H1 (cell line): Measurements from ENCODE around the gene AIPL1. TPM values are rescaled to one million over a fixed set of nuclear protein-coding genes. Genes with fewer than 3 reads are reported as not detected.
A peak's percentile ranks its signal among the peaks of the same experiment; 100 is the strongest.

Experiments used
- CTCF ChIA-PET: fragments of 300-600 bp; sonication (Branson Sonifier 250); formaldehyde crosslinking; loops from one replicate; lab custom pipeline; 2021; ENCODE audit not compliant: partially characterized antibody; lab: Charles Lee
- POLR2A ChIA-PET: fragments of 300-600 bp; sonication (Branson Sonifier 250); formaldehyde crosslinking; loops from one replicate; lab custom pipeline; 2021; ENCODE audit warnings: inconsistent platforms; ENCODE audit not compliant: partially characterized antibody; lab: Charles Lee
- DNase-seq, 2 experiments: peaks; one replicate each; pipeline versions ENCODE4 v3.0.0 to v3.0.0-alpha.2; 2010 to 2022; ENCODE audit warnings: low spot score in 2 of 2, low read depth in 1 of 2, mixed read lengths in 1 of 2
- FAIRE-seq: peaks from 2 replicates; lab custom pipeline; 2011; peaks lifted over from hg19 to GRCh38; lab: Jason Lieb, UNC
- H2AFZ ChIP-seq: 2 replicates; pipeline ENCODE4 v1.8.1; 2012; ENCODE audit warnings: low read length, inconsistent platforms
- H2AK5ac ChIP-seq: 2 replicates; pipeline ENCODE4 v1.6.1; 2013; ENCODE audit warnings: low read depth, low read length
- H2BK120ac ChIP-seq: replicated peaks from 2 replicates; pipeline ENCODE3; 2013; ENCODE audit warnings: low read depth, low read length, inconsistent platforms
- H2BK12ac ChIP-seq: 2 replicates; pipeline ENCODE4 v1.6.1; 2013; ENCODE audit warnings: low read depth, low read length
- H2BK15ac ChIP-seq: 2 replicates; pipeline ENCODE4 v1.6.1; 2013; ENCODE audit warnings: low read length
- H2BK20ac ChIP-seq: 2 replicates; pipeline ENCODE4 v1.6.1; 2013; ENCODE audit warnings: low read length
- H2BK5ac ChIP-seq: 2 replicates; pipeline ENCODE4 v1.6.1; 2013; ENCODE audit warnings: low read depth, low read length
- H3K14ac ChIP-seq: 2 replicates; pipeline ENCODE4 v1.6.1; 2013; ENCODE audit warnings: inconsistent platforms; ENCODE audit not compliant: insufficient read length
- H3K18ac ChIP-seq: 2 replicates; pipeline ENCODE4 v1.6.1; 2013; ENCODE audit warnings: low read length; ENCODE audit errors: extremely low read depth
- H3K23ac ChIP-seq: 2 replicates; pipeline ENCODE4 v1.6.1; 2013; ENCODE audit warnings: inconsistent platforms; ENCODE audit not compliant: insufficient read length
- H3K23me2 ChIP-seq: 2 replicates; pipeline ENCODE4 v1.6.1; 2013; ENCODE audit warnings: low read depth, low read length
- H3K27ac ChIP-seq: 2 replicates; pipeline ENCODE4 v1.6.1; 2011; ENCODE audit warnings: low read depth, low read length, inconsistent platforms
- H3K27me3 ChIP-seq, 4 experiments: replicated peaks in 1 of 4; 1 replicate in 1 of 4; 2 replicates in 3 of 4; pipeline versions ENCODE4 v1.6.1 to v1.8.1; 2011 to 2013; ENCODE audit warnings: low read length in 3 of 4, mild to moderate bottlenecking in 3 of 4, inconsistent platforms in 2 of 4, mixed read lengths in 2 of 4, moderate library complexity in 1 of 4; ENCODE audit not compliant: control insufficient read depth in 3 of 4, insufficient read depth in 3 of 4; ENCODE audit errors: extremely low read depth in 1 of 4
- H3K36me3 ChIP-seq, 4 experiments: 2 replicates each; pipeline versions ENCODE4 v1.6.1 to v1.8.1; 2011 to 2013; ENCODE audit warnings: mild to moderate bottlenecking in 4 of 4, low read length in 3 of 4, moderate library complexity in 2 of 4, control low read depth in 1 of 4, inconsistent platforms in 1 of 4; ENCODE audit not compliant: insufficient read depth in 4 of 4, control insufficient read depth in 2 of 4
- H3K4ac ChIP-seq: replicated peaks from 2 replicates; pipeline ENCODE3; 2013; ENCODE audit warnings: low read length, low read depth, mixed read lengths, inconsistent platforms; ENCODE audit not compliant: insufficient read length
- H3K4me1 ChIP-seq, 4 experiments: replicated peaks in 1 of 4; 1 replicate in 1 of 4; 2 replicates in 3 of 4; pipeline versions ENCODE4 v1.6.1 to v1.8.1; 2011 to 2013; ENCODE audit warnings: low read length in 3 of 4, inconsistent platforms in 2 of 4, mixed read lengths in 1 of 4; ENCODE audit not compliant: insufficient read depth in 4 of 4, control insufficient read depth in 3 of 4
- H3K4me2 ChIP-seq, 2 experiments: 2 replicates each; pipeline versions ENCODE4 v1.6.1 to v1.8.1; 2011 to 2013; ENCODE audit warnings: low read depth in 2 of 2, low read length in 2 of 2, control low read depth in 1 of 2, inconsistent platforms in 1 of 2, mild to moderate bottlenecking in 1 of 2; ENCODE audit not compliant: insufficient read depth in 1 of 2
- H3K4me3 ChIP-seq, 4 experiments: fragments of 200-600, 300-600 bp in 1 of 4; sonication (generic), shearing (Covaris generic), sonication (Bioruptor Twin) in 1 of 4; 2 replicates each; pipeline versions ENCODE4 v1.5.1 to v1.8.1; 2011 to 2016; ENCODE audit warnings: low read length in 4 of 4, low read depth in 3 of 4, control low read depth in 2 of 4, inconsistent platforms in 2 of 4, mild to moderate bottlenecking in 2 of 4, mixed read lengths in 1 of 4, moderate library complexity in 1 of 4; ENCODE audit not compliant: insufficient read depth in 2 of 4; ENCODE audit errors: extremely low read depth in 1 of 4
- H3K56ac ChIP-seq: replicated peaks from 2 replicates; pipeline ENCODE3; 2013; ENCODE audit warnings: low read depth, mild to moderate bottlenecking, mixed read lengths, low read length, inconsistent platforms; ENCODE audit not compliant: insufficient read length
- H3K79me1 ChIP-seq: 2 replicates; pipeline ENCODE4 v1.6.1; 2013; ENCODE audit warnings: low read depth, low read length, control low read depth
- H3K79me2 ChIP-seq, 2 experiments: 2 replicates each; pipeline versions ENCODE4 v1.6.1 to v1.8.1; 2012 to 2013; ENCODE audit warnings: low read length in 2 of 2, mild to moderate bottlenecking in 2 of 2, inconsistent platforms in 1 of 2; ENCODE audit not compliant: insufficient read depth in 2 of 2, control insufficient read depth in 1 of 2
- H3K9ac ChIP-seq, 4 experiments: replicated peaks in 1 of 4; 1 replicate in 1 of 4; 2 replicates in 3 of 4; pipeline versions ENCODE4 v1.6.1 to v1.8.1; 2011 to 2013; ENCODE audit warnings: low read depth in 3 of 4, low read length in 3 of 4, control low read depth in 2 of 4, mild to moderate bottlenecking in 2 of 4, moderate library complexity in 2 of 4, inconsistent platforms in 1 of 4; ENCODE audit errors: extremely low read depth in 1 of 4
- H3K9me3 ChIP-seq, 2 experiments: 2 replicates each; pipeline versions ENCODE4 v1.6.1 to v1.8.1; 2012 to 2013; ENCODE audit warnings: mild to moderate bottlenecking in 2 of 2, moderate library complexity in 2 of 2, control low read depth in 1 of 2, inconsistent platforms in 1 of 2, low read depth in 1 of 2, low read length in 1 of 2, mixed read lengths in 1 of 2; ENCODE audit not compliant: insufficient read depth in 2 of 2
- H4K20me1 ChIP-seq, 2 experiments: replicated peaks in 1 of 2; 2 replicates each; pipeline versions ENCODE3 to v1.8.1; 2011 to 2013; ENCODE audit warnings: inconsistent platforms in 2 of 2, low read length in 2 of 2, mild to moderate bottlenecking in 1 of 2; ENCODE audit not compliant: insufficient read depth in 2 of 2, control insufficient read depth in 1 of 2
- H4K5ac ChIP-seq: 2 replicates; pipeline ENCODE4 v1.6.1; 2013; ENCODE audit warnings: low read length, low read depth, mixed read lengths, inconsistent platforms; ENCODE audit not compliant: insufficient read length
- H4K8ac ChIP-seq: 2 replicates; pipeline ENCODE4 v1.8.0; 2013; ENCODE audit warnings: mild to moderate bottlenecking, moderate library complexity, low read length, inconsistent platforms; ENCODE audit not compliant: insufficient read depth; ENCODE audit errors: extremely low read depth
- H4K91ac ChIP-seq: replicated peaks from 2 replicates; pipeline ENCODE3; 2013; ENCODE audit warnings: low read length, mixed read lengths, inconsistent platforms; ENCODE audit not compliant: insufficient read length
- ATF2 ChIP-seq: IDR thresholded peaks from 2 replicates; pipeline ENCODE4 v1.6.1; 2012; ENCODE audit warnings: low read length, inconsistent platforms
- BACH1 ChIP-seq: IDR thresholded peaks from 2 replicates; pipeline ENCODE4 v1.6.1; 2012; ENCODE audit warnings: low read length, improper control_type of control experiment
- BCL11A ChIP-seq, 2 experiments: IDR thresholded peaks; one replicate each; pipeline ENCODE4 v1.6.1; 2011; ENCODE audit warnings: low read depth in 2 of 2, low read length in 2 of 2, mild to moderate bottlenecking in 2 of 2
- CEBPB ChIP-seq: IDR thresholded peaks from 2 replicates; pipeline ENCODE4 v1.6.1; 2012; ENCODE audit warnings: low read depth, low read length
- CHD1 ChIP-seq: IDR thresholded peaks from 2 replicates; pipeline ENCODE4 v1.6.1; 2012; ENCODE audit warnings: low read depth, low read length, improper control_type of control experiment
- CREB1 ChIP-seq: IDR thresholded peaks from 2 replicates; pipeline ENCODE4 v1.6.1; 2012; ENCODE audit warnings: inconsistent platforms
- KDM1A ChIP-seq: fragments of 200-600, 300-600 bp; sonication (generic); IDR thresholded peaks from 2 replicates; pipeline ENCODE4 v1.7.1; 2016; ENCODE audit warnings: mild to moderate bottlenecking, low read length, borderline replicate concordance
- MAFK ChIP-seq: IDR thresholded peaks from 2 replicates; pipeline ENCODE4 v1.6.1; 2012; ENCODE audit warnings: low read depth, mild to moderate bottlenecking, improper control_type of control experiment, low read length
- SRF ChIP-seq: IDR thresholded peaks from 2 replicates; pipeline ENCODE4 v1.6.1; 2011; ENCODE audit warnings: mild to moderate bottlenecking, low read depth, low read length, moderate library complexity
- SUZ12 ChIP-seq: fragments of 200-600 bp; sonication (generic); IDR thresholded peaks from 2 replicates; pipeline ENCODE4 v1.6.1; 2012; ENCODE audit warnings: mild to moderate bottlenecking, inconsistent platforms, low read length, moderate library complexity, mixed read lengths
- ZNF274 ChIP-seq: IDR thresholded peaks from 2 replicates; pipeline ENCODE4 v1.7.0; 2012; ENCODE audit warnings: low read length, borderline replicate concordance; ENCODE audit errors: extremely low read depth
- WGBS, 2 experiments: shearing (Covaris generic) in 1 of 2; methylation state at CpG; one replicate each; pipeline versions ENCODE4 v1.1.6 to v1.1.7; 2013 to 2015; ENCODE audit warnings: low lambda C conversion rate in 2 of 2, mixed read lengths in 2 of 2, inconsistent platforms in 1 of 2, low coverage in 1 of 2, missing lambda C conversion rate in 1 of 2; ENCODE audit not compliant: insufficient replicate concordance in 2 of 2, insufficient coverage in 1 of 2, insufficient read length in 1 of 2; ENCODE audit errors: extremely low coverage in 1 of 2, missing lambda C conversion rate in 1 of 2; 5-methylcytosine and 5-hydroxymethylcytosine counted together
- polyA plus RNA-seq, 7 experiments: library from polyadenylated mRNA; depleted of rRNA in 3 of 7; stranded (reverse) in 5 of 7; unstranded in 2 of 7; fragments of >200 nt in 5 of 7; fragments of 200-250 nt in 2 of 7; gene quantifications; 1 replicate in 5 of 7; 2 replicates in 1 of 7; 4 replicates in 1 of 7; pipeline versions ENCODE4 v1.2.1 to v1.2.3, GENCODE V29; 2011 to 2013; ENCODE audit warnings: missing spikeins in 2 of 7, mixed read lengths in 2 of 7
- total RNA-seq: library from RNA; stranded (reverse); fragmentation: NEBNext Ultra II Directional; extraction: Animal tissue kit (Norgen Biotek cat#: 25700); gene quantifications from 2 replicates; pipeline ENCODE4 v1.2.1, GENCODE V29; 2021

The AIPL1 gene
- total and polyA plus RNA-seq, 2 of the 8 experiments (the other 6 are each of a cell fraction or from before 2014, with no cell fraction given): 0.56 to 0.71 TPM

GRCh38 chr17:6444571-6445335 is 9.8 kb upstream of the AIPL1 start:
- Histone ChIP-seq H3K56ac (peak overlapping the region; percentile 37), H3K9ac (peak overlapping the region; percentile 66 to 86 (median 72)), H4K5ac (peak overlapping the region; percentile 79), H2BK5ac (peak overlapping the region; percentile 88; the same call in 1 of the 2 replicates), H3K9me3 (no peaks in the 10 kb centered on the region), H3K4me2 (peak overlapping the region; percentile 85 to 93), H2BK15ac (no peak overlapping the region), H2AK5ac (peak overlapping the region; percentile 77; the same call in 1 of the 2 replicates), H2BK120ac (no peak overlapping the region), H3K4me3 (peak overlapping the region; percentile 83 to 89 (median 87)), H3K23ac (no peak overlapping the region), H3K27me3 (no peaks in the 10 kb centered on the region), H3K27ac (no peak overlapping the region), H3K4ac (no peak overlapping the region), H3K36me3 (peaks cover 19 to 43% (median 38%) of the 10 kb centered on the region in 4 experiments), H2AFZ (no peak overlapping the region), H2BK12ac (no peak overlapping the region), H3K23me2 (peaks cover 8% of the 10 kb centered on the region; the same call in 1 of the 2 replicates), H3K79me2 (peaks cover 3 to 21% of the 10 kb centered on the region in 2 experiments; a peak in 3 of 4 replicates), H3K79me1 (peaks cover 8% of the 10 kb centered on the region), H3K14ac (no peak overlapping the region), H4K8ac (no peak overlapping the region; the same call in 1 of the 2 replicates), H4K20me1 (peaks cover 0 to 13% of the 10 kb centered on the region in 2 experiments), H3K4me1 (peaks cover 5 to 17% (median 9%) of the 10 kb centered on the region in 4 experiments), H4K91ac (peak overlapping the region; percentile 68), H2BK20ac (no peak overlapping the region), H3K18ac (peak overlapping the region; percentile 92)
- 25% methylated on average over 32 of the region's 36 CpGs; no CpG with 5 or more reads in 1 of the 2 experiments for WGBS, 2 experiments
- DNase-seq (no peak), FAIRE-seq (no peak)
- CTCF ChIA-PET: interaction anchor here (0.6 to 1.7 kb wide), 4 partner anchors 10 to 45 kb away, joined by 3 to 9 read pairs (median 5); no protein-coding TSS in a partner anchor
- POLR2A ChIA-PET: interaction anchor here (1.0 to 6.0 kb wide), 7 partner anchors 9 to 195 kb away, joined by 3 to 58 read pairs (median 4); partner anchors contain the start of gene AIPL1
- TF ChIP-seq SUZ12: no peak
- TF ChIP-seq SRF: no peak
- no peak for TF ChIP-seq KDM1A
- no peak for TF ChIP-seq CEBPB
- TF ChIP-seq MAFK: no peak
- TF ChIP-seq ZNF274: no peak
- TF ChIP-seq ATF2: no peak
- no peak for TF ChIP-seq BCL11A (IDR thresholded peaks at IDR 0.05; ENCODE audit: low read depth in 2 of 2, low read length in 2 of 2)
- no peak for TF ChIP-seq BACH1
- TF ChIP-seq CHD1: no peak
- TF ChIP-seq CREB1: no peak
